Liver (tissue), 9 donors: ENCODE results near the gene TMTC2. TPM values are rescaled to one million over a fixed set of nuclear protein-coding genes. Genes with fewer than 3 reads are reported as not detected.

ENCODE experiments used
- DNase-seq: peaks from one replicate; pipeline ENCODE4 v3.0.0-alpha.2; 2017; ENCODE audit warnings: low spot score
- H3K27ac ChIP-seq, 2 donors: one replicate each; pipeline ENCODE4 v1.7.0; 2013; ENCODE audit warnings: inconsistent platforms in 2 of 2, low read length in 2 of 2, control low read depth in 1 of 2, low read depth in 1 of 2, mild to moderate bottlenecking in 1 of 2
- H3K27me3 ChIP-seq, 4 donors: one replicate each; pipeline versions ENCODE4 v1.6.1 to v1.7.0; 2013; ENCODE audit warnings: low read length in 3 of 4, inconsistent platforms in 1 of 4, mild to moderate bottlenecking in 1 of 4, moderate library complexity in 1 of 4; ENCODE audit not compliant: control insufficient read depth in 4 of 4, insufficient read depth in 4 of 4
- H3K36me3 ChIP-seq, 4 donors: one replicate each; pipeline versions ENCODE4 v1.6.1 to v1.7.0; 2013; ENCODE audit warnings: low read length in 3 of 4, mild to moderate bottlenecking in 3 of 4, low read depth in 1 of 4, moderate library complexity in 1 of 4; ENCODE audit not compliant: control insufficient read depth in 4 of 4, insufficient read depth in 3 of 4
- H3K4me1 ChIP-seq, 4 donors: one replicate each; pipeline versions ENCODE4 v1.6.1 to v1.7.0; 2013; ENCODE audit warnings: low read length in 3 of 4, mild to moderate bottlenecking in 3 of 4, moderate library complexity in 1 of 4; ENCODE audit not compliant: control insufficient read depth in 4 of 4, insufficient read depth in 4 of 4
- H3K4me3 ChIP-seq, 3 donors: one replicate each; pipeline versions ENCODE4 v1.6.1 to v1.7.0; 2013; ENCODE audit warnings: low read length in 3 of 3, control low read depth in 1 of 3, low read depth in 1 of 3, mild to moderate bottlenecking in 1 of 3
- H3K9ac ChIP-seq, 2 donors: one replicate each; pipeline ENCODE4 v1.7.0; 2013; ENCODE audit warnings: low read length in 2 of 2, mild to moderate bottlenecking in 2 of 2, moderate library complexity in 2 of 2, control low read depth in 1 of 2, low read depth in 1 of 2
- H3K9me3 ChIP-seq, 4 donors: one replicate each; pipeline versions ENCODE4 v1.6.1 to v1.7.0; 2013; ENCODE audit warnings: low read length in 3 of 4; ENCODE audit not compliant: control insufficient read depth in 4 of 4
- ATF3 ChIP-seq: IDR thresholded peaks from 2 replicates; pipeline ENCODE4 v1.6.1; 2016; ENCODE audit warnings: antibody characterized with exemption
- EGR1 ChIP-seq, 2 donors: IDR thresholded peaks; 2 replicates each; pipeline ENCODE4 v1.6.1; 2016 to 2018; ENCODE audit warnings: antibody characterized with exemption in 2 of 2, low read depth in 2 of 2
- FOXA1 ChIP-seq: IDR thresholded peaks from 2 replicates; pipeline ENCODE4 v1.6.1; 2016; ENCODE audit warnings: antibody characterized with exemption
- FOXA2 ChIP-seq: IDR thresholded peaks from 2 replicates; pipeline ENCODE4 v1.6.1; 2016; ENCODE audit warnings: antibody characterized with exemption
- GABPA ChIP-seq, 2 donors: IDR thresholded peaks in 1 of 2; conservative IDR thresholded peaks in 1 of 2; 2 replicates each; pipeline ENCODE4 v1.6.1; 2016; ENCODE audit warnings: antibody characterized with exemption in 2 of 2, mild to moderate bottlenecking in 1 of 2, moderate library complexity in 1 of 2
- HNF4A ChIP-seq, 2 donors: conservative IDR thresholded peaks; 2 replicates each; pipeline ENCODE4 v1.6.1; 2016; ENCODE audit warnings: antibody characterized with exemption in 2 of 2, mild to moderate bottlenecking in 2 of 2
- HNF4G ChIP-seq: IDR thresholded peaks from 2 replicates; pipeline ENCODE4 v1.6.1; 2016; ENCODE audit warnings: antibody characterized with exemption
- JUND ChIP-seq, 2 donors: IDR thresholded peaks; 2 replicates each; pipeline ENCODE4 v1.6.1; 2016; ENCODE audit warnings: antibody characterized with exemption in 2 of 2
- MAX ChIP-seq: IDR thresholded peaks from 2 replicates; pipeline ENCODE4 v1.6.1; 2016; ENCODE audit warnings: antibody characterized with exemption
- NR2F2 ChIP-seq: IDR thresholded peaks from 2 replicates; pipeline ENCODE4 v1.6.1; 2016; ENCODE audit warnings: antibody characterized with exemption
- RAD21 ChIP-seq, 2 donors: IDR thresholded peaks; 2 replicates each; pipeline ENCODE4 v1.6.1; 2016; ENCODE audit warnings: antibody characterized with exemption in 2 of 2, mild to moderate bottlenecking in 2 of 2
- REST ChIP-seq: IDR thresholded peaks from 2 replicates; pipeline ENCODE4 v1.6.1; 2016; ENCODE audit warnings: antibody characterized with exemption, mild to moderate bottlenecking
- RXRA ChIP-seq, 2 donors: IDR thresholded peaks; 2 replicates each; pipeline ENCODE4 v1.6.1; 2017 to 2018; ENCODE audit warnings: antibody characterized with exemption in 2 of 2, mild to moderate bottlenecking in 1 of 2
- TAF1 ChIP-seq: conservative IDR thresholded peaks from 2 replicates; pipeline ENCODE4 v1.6.1; 2016; ENCODE audit warnings: antibody characterized with exemption, mild to moderate bottlenecking
- ZBTB33 ChIP-seq: IDR thresholded peaks from 2 replicates; pipeline ENCODE4 v1.6.1; 2016; ENCODE audit warnings: antibody characterized with exemption
- WGBS: extraction: QIAGEN DNeasy Blood & Tissue Kit; methylation state at CpG from one replicate; pipeline ENCODE4 v1.1.7; 2013; 5-methylcytosine and 5-hydroxymethylcytosine counted together
- polyA plus RNA-seq, 2 donors: library from polyadenylated mRNA; stranded (reverse) in 1 of 2; unstranded in 1 of 2; fragments of 200-250 nt in 1 of 2; fragments of >200 nt in 1 of 2; fragmentation: Nextera tagmentation in 1 of 2; extraction: Ambion mirVana in 1 of 2; gene quantifications; one replicate each; pipeline versions ENCODE4 v1.2.1 to v1.2.3, GENCODE V29; 2013 to 2015
- total RNA-seq, 2 donors: library from RNA; depleted of rRNA; stranded (reverse); fragments of >200 nt; gene quantifications; one replicate each; pipeline ENCODE4 v1.2.3, GENCODE V29; 2014
- donor health status: healthy.
- donor health status: healthy.
- donor health status: healthy.
- donor health status: healthy.
- donor health status: healthy.

TMTC2 gene
- total and polyA plus RNA-seq, 4 donors: 0.36 to 3.0 (median 0.61) TPM

GRCh38 chr12:82958966-82959365 is 272.3 kb downstream of the TMTC2 start (continued):
- TF ChIP-seq ATF3 (no peak), TAF1 (no peak), NR2F2 (no peak), FOXA2 (no peak), ZBTB33 (no peak), FOXA1 (no peak), MAX (no peak), RAD21 (IDR thresholded peaks at IDR 0.05) (no peak), HNF4G (no peak), HNF4A (conservative IDR thresholded peaks at IDR 0.05) (no peak)

- H3K9me3 ChIP-seq: no peaks in the 10 kb centered on the region
- TF ChIP-seq NR2F2: no peak
- no peak for TF ChIP-seq HNF4G
- TF ChIP-seq MAX: no peak
- no peak overlapping the region for H3K27ac ChIP-seq
- WGBS: 89% methylated on average over 1 of the region's 1 CpG
- H3K36me3 ChIP-seq: no peaks in the 10 kb centered on the region
- H3K27me3 ChIP-seq: no peaks in the 10 kb centered on the region
- H3K4me1 ChIP-seq: no peaks in the 10 kb centered on the region
- no peak overlapping the region for H3K9ac ChIP-seq
- DNase-seq: no peak
- no peak overlapping the region for H3K4me3 ChIP-seq
Measured at GRCh38 chr12:82959821-82960220, 273.1 kb downstream of the TMTC2 start.

GRCh38 chr12:82961835-82962234 is 275.1 kb downstream of the TMTC2 start:
- WGBS: 84% methylated on average over 2 of the region's 2 CpGs
- TF ChIP-seq REST: no peak
- no peak for TF ChIP-seq RAD21 (IDR thresholded peaks at IDR 0.05)
- TF ChIP-seq ATF3: no peak
- no peak for TF ChIP-seq GABPA (IDR thresholded peaks at IDR 0.05 in 1 of 2, conservative IDR thresholded peaks at IDR 0.05 in 1 of 2)
- TF ChIP-seq JUND (IDR thresholded peaks at IDR 0.05): no peak
- no peak for TF ChIP-seq EGR1 (IDR thresholded peaks at IDR 0.05; ENCODE audit: low read depth in 2 of 2)
- no peak for TF ChIP-seq FOXA1
- no peak for TF ChIP-seq HNF4A (conservative IDR thresholded peaks at IDR 0.05)
- no peak for TF ChIP-seq MAX
- no peak for TF ChIP-seq RXRA (IDR thresholded peaks at IDR 0.05)
- no peak for TF ChIP-seq HNF4G
- no peak for TF ChIP-seq ZBTB33
- H3K9me3 ChIP-seq: no peaks in the 10 kb centered on the region
- H3K9ac ChIP-seq: no peak overlapping the region
- H3K27me3 ChIP-seq: no peaks in the 10 kb centered on the region
- H3K36me3 ChIP-seq: no peaks in the 10 kb centered on the region
- H3K4me1 ChIP-seq: no peaks in the 10 kb centered on the region
- no peak for DNase-seq
- no peak overlapping the region for H3K27ac ChIP-seq
- no peak overlapping the region for H3K4me3 ChIP-seq
